ENCODE measurements around the gene TAB3.

TAB3 gene

GRCh38 chrX:30889147-30890140 is at the start of gene TAB3:
Gene TAB3 (minus strand): TSS chrX:30889254. CDS start chrX:30859588, 29,666 bp downstream.
- peak; percentile 91 for DNase-seq (ENCODE audit: low read depth)
- peak within 1 kb of the TSS; percentile 79 for H3K4me3 ChIP-seq (ENCODE audit: low read depth, low read length)
- no peak for TF ChIP-seq CTCF (IDR thresholded peaks at IDR 0.05; ENCODE audit: low read depth, low read length, missing control alignments)

GRCh38 chrX:30938295-30938694 is 49.2 kb upstream of the TAB3 start:
- no peak for DNase-seq (ENCODE audit: low read depth)
- no peak overlapping the region for H3K4me3 ChIP-seq (ENCODE audit: low read depth, low read length)
- no peak for TF ChIP-seq CTCF (IDR thresholded peaks at IDR 0.05; ENCODE audit: low read depth, low read length, missing control alignments)

GRCh38 chrX:30935985-30936384 is 46.9 kb upstream of the TAB3 start:
- H3K4me3 ChIP-seq (ENCODE audit: low read depth, low read length) = no peak overlapping the region
- DNase-seq (ENCODE audit: low read depth) = no peak
- no peak for TF ChIP-seq CTCF (IDR thresholded peaks at IDR 0.05; ENCODE audit: low read depth, low read length, missing control alignments)

- no peak overlapping the region for H3K4me3 ChIP-seq (ENCODE audit: low read depth, low read length)
- DNase-seq (ENCODE audit: low read depth) = no peak
- TF ChIP-seq CTCF (IDR thresholded peaks at IDR 0.05; ENCODE audit: low read depth, low read length, missing control alignments) = no peak
Measured at GRCh38 chrX:30931920-30932319, 42.9 kb upstream of the TAB3 start.

- no peak for TF ChIP-seq CTCF (IDR thresholded peaks at IDR 0.05; ENCODE audit: low read depth, low read length, missing control alignments)
- H3K4me3 ChIP-seq (ENCODE audit: low read depth, low read length) = no peak overlapping the region
- DNase-seq (ENCODE audit: low read depth) = no peak
Measured at GRCh38 chrX:30930679-30931078, 41.6 kb upstream of the TAB3 start.

- no peak for DNase-seq (ENCODE audit: low read depth)
- TF ChIP-seq CTCF (IDR thresholded peaks at IDR 0.05; ENCODE audit: low read depth, low read length, missing control alignments) = no peak
- no peak overlapping the region for H3K4me3 ChIP-seq (ENCODE audit: low read depth, low read length)
Measured at GRCh38 chrX:30930143-30930542, 41.1 kb upstream of the TAB3 start.

All from GM12864 (cell line).